ENCODE results near the gene DENND1B. TPM values are rescaled to one million over a fixed set of nuclear protein-coding genes. Genes with fewer than 3 reads are reported as not detected.

The DENND1B gene
- total and polyA plus RNA-seq, 2 of the 8 experiments (the other 6 are each of a cell fraction or from before 2014, with no cell fraction given), result 0.74 to 3.3 TPM

DNA sequence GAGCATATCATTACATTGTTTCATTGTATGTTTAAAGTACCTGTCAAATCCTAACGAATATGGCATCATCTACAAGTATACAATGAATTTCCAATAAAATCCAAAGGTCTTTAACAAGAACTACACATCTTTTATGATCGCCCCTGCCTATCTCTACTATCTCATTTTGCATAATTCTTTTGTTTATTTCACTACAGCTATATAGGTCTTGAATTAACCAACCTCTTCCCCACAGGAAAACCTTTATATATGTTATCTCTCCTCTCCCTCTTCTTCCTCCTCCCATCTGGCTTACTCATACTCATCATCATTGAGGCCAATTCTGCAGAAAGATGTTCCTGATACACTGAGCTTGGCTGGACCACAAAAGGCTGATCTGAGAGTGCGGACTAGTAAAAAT is 175.5 kb downstream of the DENND1B start:
- H4K8ac ChIP-seq (ENCODE audit: extremely low read depth, insufficient read depth, low read length), result no peak overlapping the region
- H3K14ac ChIP-seq (ENCODE audit: insufficient read length), result no peak overlapping the region
- POLR2A ChIA-PET (ENCODE audit: partially characterized antibody), result no interaction called here
- no peak overlapping the region for H2BK120ac ChIP-seq (replicated peaks; ENCODE audit: low read depth, low read length)
- H3K23me2 ChIP-seq (ENCODE audit: low read depth, low read length), result no peaks in the 10 kb centered on the region
- no peaks in the 10 kb centered on the region for H3K79me1 ChIP-seq (ENCODE audit: low read depth, low read length)
- no peaks in the 10 kb centered on the region for H3K36me3 ChIP-seq (ENCODE audit: control insufficient read depth in 2 of 4, insufficient read depth in 4 of 4, low read length in 3 of 4)
- DNase-seq (ENCODE audit: low read depth in 1 of 2, low spot score in 2 of 2) (no peak), FAIRE-seq (no peak)
- no peak overlapping the region for H3K4me2 ChIP-seq (ENCODE audit: insufficient read depth in 1 of 2, low read depth in 2 of 2, low read length in 2 of 2)
- H4K91ac ChIP-seq (replicated peaks; ENCODE audit: insufficient read length, low read length), result no peak overlapping the region
- H2BK20ac ChIP-seq (ENCODE audit: low read length), result no peak overlapping the region
- no peak overlapping the region for H3K9ac ChIP-seq (replicated peaks in 1 of 4; ENCODE audit: extremely low read depth in 1 of 4, low read depth in 3 of 4, low read length in 3 of 4)
- no peak overlapping the region for H2AFZ ChIP-seq (ENCODE audit: low read length)
- no peaks in the 10 kb centered on the region; a peak in 1 of 7 replicates for H3K4me1 ChIP-seq (replicated peaks in 1 of 4; ENCODE audit: control insufficient read depth in 3 of 4, insufficient read depth in 4 of 4, low read length in 3 of 4)
- H3K23ac ChIP-seq (ENCODE audit: insufficient read length), result no peak overlapping the region
- H3K4me3 ChIP-seq (ENCODE audit: extremely low read depth in 1 of 4, insufficient read depth in 2 of 4, low read depth in 3 of 4, low read length in 4 of 4), result no peak overlapping the region
- no peak overlapping the region for H2AK5ac ChIP-seq (ENCODE audit: low read depth, low read length)
- H3K18ac ChIP-seq (ENCODE audit: extremely low read depth, low read length), result no peak overlapping the region
- CTCF ChIA-PET (ENCODE audit: partially characterized antibody), result interaction anchor here (1.2 kb wide), 1 partner anchor 399 kb away, joined by 3 read pairs; no protein-coding TSS in a partner anchor
- H3K56ac ChIP-seq (replicated peaks; ENCODE audit: insufficient read length, low read depth, low read length), result no peak overlapping the region
- WGBS, 2 experiments (ENCODE audit: extremely low coverage in 1 of 2, insufficient coverage in 1 of 2, insufficient read length in 1 of 2, insufficient replicate concordance in 2 of 2, low coverage in 1 of 2, low lambda C conversion rate in 2 of 2, missing lambda C conversion rate in 1 of 2), result 91% methylated on average over 3 of the region's 3 CpGs; no CpG with 5 or more reads in 1 of the 2 experiments
- no peak overlapping the region for H4K5ac ChIP-seq (ENCODE audit: insufficient read length, low read depth, low read length)
- H2BK12ac ChIP-seq (ENCODE audit: low read depth, low read length), result no peak overlapping the region
- H3K4ac ChIP-seq (replicated peaks; ENCODE audit: insufficient read length, low read depth, low read length), result no peak overlapping the region
- H3K27ac ChIP-seq (ENCODE audit: low read depth, low read length), result no peak overlapping the region
- H3K79me2 ChIP-seq (ENCODE audit: control insufficient read depth in 1 of 2, insufficient read depth in 2 of 2, low read length in 2 of 2), result no peaks in the 10 kb centered on the region
- TF ChIP-seq HDAC6 (IDR thresholded peaks at IDR 0.05; ENCODE audit: low read depth, low read length) (no peak), SAP30 (IDR thresholded peaks at IDR 0.05; ENCODE audit: insufficient read depth, insufficient replicate concordance, low read length) (no peak), CHD2 (IDR thresholded peaks at IDR 0.05; ENCODE audit: low read length) (no peak), RAD21 (IDR thresholded peaks at IDR 0.05 in 1 of 2, conservative IDR thresholded peaks at IDR 0.05 in 1 of 2; ENCODE audit: low read depth in 2 of 2, low read length in 2 of 2) (no peak), FOSL1 (IDR thresholded peaks at IDR 0.05; ENCODE audit: insufficient read depth, low read depth, low read length) (no peak), POLR2AphosphoS5 (IDR thresholded peaks at IDR 0.05; ENCODE audit: low read depth, low read length) (no peak), PHF8 (conservative IDR thresholded peaks at IDR 0.05; ENCODE audit: low read depth, low read length) (no peak), SIN3A (conservative IDR thresholded peaks at IDR 0.05 in 1 of 2, IDR thresholded peaks at IDR 0.05 in 1 of 2; ENCODE audit: low read depth in 1 of 2, low read length in 2 of 2) (no peak), CEBPB (IDR thresholded peaks at IDR 0.05; ENCODE audit: low read depth, low read length) (no peak)
- H3K27me3 ChIP-seq (replicated peaks in 1 of 4; ENCODE audit: control insufficient read depth in 3 of 4, extremely low read depth in 1 of 4, insufficient read depth in 3 of 4, low read length in 3 of 4), result no peaks in the 10 kb centered on the region
- no peak overlapping the region for H2BK5ac ChIP-seq (ENCODE audit: low read depth, low read length)
- no peaks in the 10 kb centered on the region for H3K9me3 ChIP-seq (ENCODE audit: insufficient read depth in 2 of 2, low read depth in 1 of 2, low read length in 1 of 2)
- no peaks in the 10 kb centered on the region for H4K20me1 ChIP-seq (replicated peaks in 1 of 2; ENCODE audit: control insufficient read depth in 1 of 2, insufficient read depth in 2 of 2, low read length in 2 of 2)
- no peak overlapping the region for H2BK15ac ChIP-seq (ENCODE audit: low read length)

Data from H1 (cell line).